HFF-Myc (cell line): ENCODE measurements around the gene PPIE.
"Not testable (repeated sequence)": the region's sequence is repeated elsewhere in the genome, so short reads cannot be mapped to it uniquely, and the experiment has no call there.

Source experiments
- DNase-seq: peaks from one replicate; pipeline ENCODE4 v3.0.0-alpha.2; 2011; ENCODE audit warnings: low read depth; ENCODE audit errors: extremely low read depth
- H3K4me3 ChIP-seq: replicated peaks from 2 replicates; pipeline ENCODE4 v1.5.1; 2011; ENCODE audit warnings: low read depth, mild to moderate bottlenecking, control low read depth, low read length
- TF ChIP-seq, protein P1 (sequence below): IDR thresholded peaks from 2 replicates; pipeline ENCODE4 v1.5.1; 2012; ENCODE audit warnings: mild to moderate bottlenecking, low read depth, low read length, control low read depth; ENCODE audit errors: missing control alignments

PPIE gene

DNA sequence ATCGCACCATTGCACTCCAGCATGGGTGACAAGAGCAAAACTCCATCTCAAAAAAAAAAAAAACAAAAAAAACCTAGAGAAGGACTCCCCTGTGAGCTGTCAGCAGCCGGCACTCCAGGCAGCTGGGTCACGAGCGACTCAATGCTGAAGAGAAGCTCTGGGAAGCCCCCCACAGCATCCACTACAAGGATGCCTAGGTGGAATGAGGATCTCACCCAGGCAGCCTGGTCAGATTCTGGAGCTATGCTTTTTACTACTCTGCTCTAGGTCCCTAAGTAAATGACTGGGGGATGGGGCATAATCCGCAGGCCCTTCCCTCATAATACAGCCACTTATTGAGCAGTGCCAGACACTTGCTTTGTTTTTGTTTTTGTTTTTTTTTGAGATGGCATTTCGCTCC, 43.4 kb downstream of the PPIE start:
- no peak for DNase-seq
- H3K4me3 ChIP-seq: no peak overlapping the region
- TF ChIP-seq, protein P1, sequence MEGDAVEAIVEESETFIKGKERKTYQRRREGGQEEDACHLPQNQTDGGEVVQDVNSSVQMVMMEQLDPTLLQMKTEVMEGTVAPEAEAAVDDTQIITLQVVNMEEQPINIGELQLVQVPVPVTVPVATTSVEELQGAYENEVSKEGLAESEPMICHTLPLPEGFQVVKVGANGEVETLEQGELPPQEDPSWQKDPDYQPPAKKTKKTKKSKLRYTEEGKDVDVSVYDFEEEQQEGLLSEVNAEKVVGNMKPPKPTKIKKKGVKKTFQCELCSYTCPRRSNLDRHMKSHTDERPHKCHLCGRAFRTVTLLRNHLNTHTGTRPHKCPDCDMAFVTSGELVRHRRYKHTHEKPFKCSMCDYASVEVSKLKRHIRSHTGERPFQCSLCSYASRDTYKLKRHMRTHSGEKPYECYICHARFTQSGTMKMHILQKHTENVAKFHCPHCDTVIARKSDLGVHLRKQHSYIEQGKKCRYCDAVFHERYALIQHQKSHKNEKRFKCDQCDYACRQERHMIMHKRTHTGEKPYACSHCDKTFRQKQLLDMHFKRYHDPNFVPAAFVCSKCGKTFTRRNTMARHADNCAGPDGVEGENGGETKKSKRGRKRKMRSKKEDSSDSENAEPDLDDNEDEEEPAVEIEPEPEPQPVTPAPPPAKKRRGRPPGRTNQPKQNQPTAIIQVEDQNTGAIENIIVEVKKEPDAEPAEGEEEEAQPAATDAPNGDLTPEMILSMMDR: no peak

DNA sequence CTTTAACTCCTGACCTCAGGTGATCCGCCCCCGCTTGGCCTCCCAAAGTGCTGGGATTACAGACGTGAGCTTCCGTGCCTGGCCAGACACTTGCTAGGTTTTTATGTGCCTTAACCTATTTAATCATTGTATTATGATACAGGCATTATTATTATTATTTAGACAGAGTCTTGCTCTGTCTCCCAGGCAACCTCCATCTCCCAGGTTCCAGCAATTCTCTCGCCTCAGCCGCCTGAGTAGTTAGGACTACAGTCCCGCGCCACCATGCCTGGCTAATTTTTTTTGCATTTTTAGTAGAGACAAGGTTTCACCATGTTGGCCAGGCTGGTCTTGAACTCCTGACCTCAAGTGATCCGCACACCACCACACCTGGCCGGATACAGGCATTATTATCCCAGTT, 44.0 kb downstream of the PPIE start:
- not testable (repeated sequence) for DNase-seq

DNA sequence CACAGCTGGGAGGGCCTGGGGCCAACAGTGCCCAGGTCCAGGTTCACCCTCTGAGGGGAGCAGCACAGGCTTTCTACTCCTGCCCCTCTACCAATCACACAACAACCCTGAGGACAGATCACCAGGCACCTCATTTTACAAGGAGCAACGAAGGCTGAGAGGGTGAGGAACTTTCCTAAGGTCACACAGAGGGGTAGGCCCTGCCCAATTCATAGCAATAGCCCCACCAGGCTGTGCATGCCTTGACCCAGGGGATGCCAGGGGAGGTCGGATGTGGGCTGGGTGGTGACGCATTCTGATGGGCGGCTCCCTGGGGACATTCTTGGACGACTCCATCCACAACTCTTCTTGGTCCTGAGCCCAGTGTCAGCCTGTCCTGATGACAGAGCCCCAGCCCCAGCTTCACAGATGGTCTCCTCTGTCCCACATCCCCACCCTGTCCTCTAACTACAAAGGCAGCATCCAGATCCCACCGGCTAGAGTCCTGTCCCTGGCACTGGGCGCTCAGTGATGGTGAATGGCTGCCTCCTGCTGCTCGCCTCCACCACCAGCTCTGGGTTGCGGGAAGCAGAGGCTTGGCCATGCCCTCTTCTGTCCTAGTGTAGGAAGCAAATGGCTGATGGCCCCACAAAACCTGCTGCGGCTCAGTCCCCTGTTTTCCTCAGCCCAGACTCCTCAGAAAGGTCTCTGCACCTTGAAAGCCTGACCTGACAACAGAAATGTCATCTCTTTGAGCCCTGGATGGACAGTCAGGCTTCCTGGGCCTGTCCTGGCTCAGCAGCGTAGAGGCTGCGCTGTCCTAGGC, 47.8 kb downstream of the PPIE start:
- not testable (repeated sequence) for H3K4me3 ChIP-seq, DNase-seq

More for the DNA sequence above, 44.0 kb downstream of the PPIE start:
- H3K4me3 ChIP-seq: not testable (repeated sequence)

DNA sequence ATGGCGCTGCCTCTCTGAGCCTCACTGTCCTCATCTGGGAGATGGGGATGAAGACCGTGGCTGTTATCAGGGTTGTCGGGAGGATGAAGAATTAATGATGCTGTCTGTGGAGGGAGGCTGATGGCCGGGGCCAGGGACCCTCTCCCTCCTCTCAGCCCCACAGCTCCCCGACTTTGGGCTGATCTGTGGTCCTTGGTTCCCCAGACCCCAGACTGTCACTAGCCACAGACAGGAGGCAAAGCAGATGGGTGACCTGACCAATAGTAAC, 48.4 kb downstream of the PPIE start:
- DNase-seq, H3K4me3 ChIP-seq: not testable (repeated sequence)

DNA sequence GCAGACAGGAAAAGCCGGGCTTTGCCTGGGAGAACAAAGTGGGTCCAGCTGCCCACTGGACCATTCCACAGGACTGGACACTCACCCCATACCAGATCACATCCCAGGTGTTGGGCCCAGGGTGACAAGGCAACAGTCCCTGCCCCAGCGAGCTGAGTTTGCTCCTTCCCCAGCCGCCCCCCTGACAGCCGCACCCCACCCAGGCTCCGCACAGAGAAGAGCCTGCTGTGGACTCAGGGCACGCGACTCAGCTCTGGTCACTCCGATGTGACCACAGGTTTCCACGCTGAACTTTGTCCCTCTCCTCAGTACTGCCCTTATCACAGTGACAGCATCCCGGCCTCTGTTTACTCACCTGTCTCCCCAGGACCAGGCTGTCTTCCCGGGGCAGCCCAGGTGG, 48.8 kb downstream of the PPIE start:
- no peak overlapping the region for H3K4me3 ChIP-seq
- TF ChIP-seq, protein P1: no peak
- no peak for DNase-seq

DNA sequence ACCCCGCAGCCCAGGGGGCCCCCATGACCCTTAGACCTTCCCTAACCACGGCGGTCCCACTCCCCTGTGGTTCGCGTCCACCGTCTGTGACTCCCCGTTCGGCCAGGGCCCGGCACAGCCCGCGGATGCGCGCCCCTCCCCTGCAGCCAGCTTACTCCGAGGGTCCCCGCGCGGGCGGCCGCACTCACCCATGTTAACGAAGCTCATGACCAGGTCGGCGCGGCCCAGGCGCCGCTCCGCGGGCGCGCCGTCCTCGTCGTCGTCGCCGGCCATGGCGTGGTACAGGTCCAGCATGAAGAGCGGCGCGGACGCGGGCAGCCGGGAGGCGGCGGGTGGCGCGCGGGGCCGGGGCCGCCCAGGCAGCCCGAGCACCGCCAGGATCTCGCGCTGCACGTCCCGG, 49.3 kb downstream of the PPIE start:
- H3K4me3 ChIP-seq, DNase-seq: not testable (repeated sequence)

DNA sequence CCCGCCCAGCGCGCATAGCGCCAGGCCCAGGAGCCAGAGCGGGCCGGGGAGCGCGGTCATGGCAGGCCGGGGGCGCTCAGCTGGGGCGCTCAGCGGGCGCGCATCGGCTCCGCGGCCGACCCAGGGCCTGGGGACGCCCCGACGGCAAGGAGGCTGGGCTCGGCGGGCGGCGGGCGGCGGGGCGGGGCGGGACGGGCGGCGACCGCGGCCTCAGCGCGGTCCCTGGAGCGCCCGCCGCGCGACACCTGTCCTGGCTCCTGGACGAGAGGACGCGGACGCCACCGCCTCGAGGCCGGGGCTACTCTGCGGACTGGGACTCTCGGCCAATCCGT, 49.7 kb downstream of the PPIE start:
- no peak for DNase-seq
- H3K4me3 ChIP-seq: peak overlapping the region; percentile 15; the same call in 1 of the 2 replicates
- TF ChIP-seq, protein P1: no peak

DNA sequence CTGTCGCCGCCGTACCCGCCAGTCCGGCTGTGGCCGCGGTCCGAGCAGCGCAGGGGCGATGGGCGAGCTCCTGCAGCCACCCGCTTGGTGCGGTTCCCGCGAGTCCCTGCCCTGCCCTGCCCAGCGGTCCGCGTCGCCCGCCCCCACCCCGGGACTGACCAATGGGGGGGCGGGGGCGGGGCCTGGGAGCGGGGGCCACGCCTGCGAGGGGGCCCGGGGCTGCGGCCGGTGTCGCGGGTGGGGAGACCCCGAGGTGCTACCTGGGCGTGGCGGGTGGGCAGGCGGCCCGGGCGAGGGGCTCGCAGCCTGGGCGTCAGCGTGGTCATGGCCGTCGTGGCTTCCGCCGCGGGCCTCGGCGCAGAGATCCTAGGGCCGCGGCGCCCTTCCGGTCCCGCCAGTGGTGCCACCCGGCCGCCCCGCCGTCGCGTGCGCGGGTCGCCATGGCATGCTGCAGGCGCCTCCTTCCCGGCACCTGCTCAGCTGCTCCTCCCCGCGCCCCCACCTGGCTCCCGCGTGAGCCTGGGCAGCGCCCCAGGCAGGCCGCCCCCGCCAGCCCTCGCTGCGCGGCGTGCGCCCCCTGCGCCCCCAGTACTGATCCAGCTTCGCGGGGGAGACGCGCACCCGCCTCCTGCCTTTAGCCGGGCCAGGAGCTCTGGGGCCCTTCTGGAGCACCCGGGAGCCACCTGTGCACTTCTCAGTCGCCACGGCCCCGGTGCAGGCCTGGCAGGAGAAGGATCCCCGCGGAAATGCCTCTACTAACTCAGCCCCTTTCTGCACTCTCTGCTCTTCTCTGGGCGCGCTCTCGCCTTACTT, 50.3 kb downstream of the PPIE start, which contains the start of gene BMP8B:
Gene BMP8B, minus strand, starts transcription at position 108 of the 813 bp plus-strand sequence. CDS start 380 bp downstream, outside the sequence.
- H3K4me3 ChIP-seq: peak within 1 kb of the TSS; percentile 15
- TF ChIP-seq, protein P1: no peak
- DNase-seq: no peak

DNA sequence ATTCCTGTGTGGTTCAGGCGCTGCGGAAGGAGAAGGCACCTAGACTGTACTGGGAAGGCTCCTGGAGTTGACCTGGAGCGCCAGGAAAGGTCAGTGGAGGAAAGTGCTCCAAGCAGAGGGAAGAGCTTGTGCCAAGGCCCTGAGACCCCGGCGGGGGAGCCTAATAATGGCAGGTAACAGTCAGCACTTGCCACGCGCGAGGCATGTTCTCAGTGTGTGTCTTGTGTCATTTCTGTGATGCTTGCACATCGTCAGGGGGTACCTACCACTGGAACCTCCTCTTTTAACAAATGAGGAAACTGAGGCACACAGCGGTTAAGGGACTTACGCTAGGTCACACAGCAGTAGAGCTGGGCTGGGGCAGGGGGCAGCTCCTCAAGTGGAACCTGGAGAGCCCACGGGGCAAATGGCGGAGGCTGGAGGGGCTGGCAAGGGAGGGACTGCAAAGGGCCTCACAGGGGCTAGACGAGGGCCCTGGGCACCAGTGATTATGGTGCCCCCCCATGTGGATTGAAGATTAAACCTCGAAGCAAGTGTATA, 51.0 kb downstream of the PPIE start:
- TF ChIP-seq, protein P1: no peak
- DNase-seq: no peak
- no peak overlapping the region for H3K4me3 ChIP-seq
